ENCODE data around the gene FARS2. TPM values are rescaled to one million over a fixed set of nuclear protein-coding genes. Genes with fewer than 3 reads are reported as not detected.

FARS2 gene
- total RNA-seq, 4 donors from 2014 or later, result 2.6 to 21.9 (median 15.0) TPM

- Histone ChIP-seq H3K4me3 (no peak overlapping the region), H3K27me3 (no peaks in the 10 kb centered on the region), H3K9me3 (no peaks in the 10 kb centered on the region), H3K27ac (no peak overlapping the region), H3K36me3 (no peaks in the 10 kb centered on the region), H3K4me1 (peaks cover 3 to 17% (median 6%) of the 10 kb centered on the region in 4 donors)
- intact Hi-C loops (cut with DNase I; ENCODE audit: low total_unique reads) (no loop called here), in situ Hi-C loops (cut with MboI; ENCODE audit: low pct_ligation_motif_present in 1 of 4, low pct_unique_long_range_greater_than_20kb in 1 of 4, low sequenced_read_pairs in 3 of 4) (no loop called here)
- 62 to 73% methylated on average over 1 of the region's 1 CpG for WGBS, 2 donors (ENCODE audit: low coverage in 1 of 2)
- TF ChIP-seq EP300 (IDR thresholded peaks at IDR 0.05; ENCODE audit: low read depth), result no peak
- no peak for TF ChIP-seq POLR2AphosphoS5 (IDR thresholded peaks at IDR 0.05)
- TF ChIP-seq POLR2A (IDR thresholded peaks at IDR 0.05), result no peak
- no peak for TF ChIP-seq CTCF (IDR thresholded peaks at IDR 0.05)
- DNase-seq, result no peak
Observed at GRCh38 chr6:5292154-5292553, 30.8 kb downstream of the FARS2 start.

GRCh38 chr6:5293692-5294091 is 32.4 kb downstream of the FARS2 start:
- H3K4me1 ChIP-seq, result peaks cover 0 to 7% (median 5%) of the 10 kb centered on the region in 4 donors
- in situ Hi-C loops (cut with MboI; ENCODE audit: low pct_ligation_motif_present in 1 of 4, low pct_unique_long_range_greater_than_20kb in 1 of 4, low sequenced_read_pairs in 3 of 4), result no loop called here
- WGBS, 2 donors (ENCODE audit: low coverage in 1 of 2), result 68 to 75% methylated on average over 2 of the region's 2 CpGs
- intact Hi-C loops (cut with DNase I; ENCODE audit: low total_unique reads), result no loop called here
- TF ChIP-seq EP300 (IDR thresholded peaks at IDR 0.05; ENCODE audit: low read depth) (no peak), CTCF (IDR thresholded peaks at IDR 0.05) (no peak), POLR2AphosphoS5 (IDR thresholded peaks at IDR 0.05) (no peak), POLR2A (IDR thresholded peaks at IDR 0.05) (no peak)
- no peak for DNase-seq
- H3K9me3 ChIP-seq, result no peaks in the 10 kb centered on the region
- H3K27me3 ChIP-seq, result no peaks in the 10 kb centered on the region
- no peak overlapping the region for H3K27ac ChIP-seq
- no peaks in the 10 kb centered on the region for H3K36me3 ChIP-seq
- no peak overlapping the region for H3K4me3 ChIP-seq

GRCh38 chr6:5294392-5295211 is 33.3 kb downstream of the FARS2 start:
- intact Hi-C loops (cut with DNase I; ENCODE audit: low total_unique reads) (no loop called here), in situ Hi-C loops (cut with MboI; ENCODE audit: low pct_ligation_motif_present in 1 of 4, low pct_unique_long_range_greater_than_20kb in 1 of 4, low sequenced_read_pairs in 3 of 4) (no loop called here)
- no peak for DNase-seq
- H3K4me1 ChIP-seq, result peaks cover 0 to 7% (median 5%) of the 10 kb centered on the region in 4 donors
- no peak overlapping the region for H3K27ac ChIP-seq
- TF ChIP-seq POLR2A (IDR thresholded peaks at IDR 0.05), result no peak
- no peak for TF ChIP-seq EP300 (IDR thresholded peaks at IDR 0.05; ENCODE audit: low read depth)
- TF ChIP-seq CTCF (IDR thresholded peaks at IDR 0.05), result no peak
- TF ChIP-seq POLR2AphosphoS5 (IDR thresholded peaks at IDR 0.05), result no peak
- H3K4me3 ChIP-seq, result no peak overlapping the region
- 78 to 85% methylated on average over 5 to 11 of the region's 11 CpGs for WGBS, 2 donors (ENCODE audit: low coverage in 1 of 2)
- H3K27me3 ChIP-seq, result no peaks in the 10 kb centered on the region
- no peaks in the 10 kb centered on the region for H3K9me3 ChIP-seq
- no peaks in the 10 kb centered on the region for H3K36me3 ChIP-seq

GRCh38 chr6:5295623-5296022 is 34.3 kb downstream of the FARS2 start:
- Histone ChIP-seq H3K27me3 (no peaks in the 10 kb centered on the region), H3K4me1 (peaks cover 0 to 7% (median 5%) of the 10 kb centered on the region in 4 donors), H3K36me3 (no peaks in the 10 kb centered on the region), H3K9me3 (no peaks in the 10 kb centered on the region), H3K4me3 (no peak overlapping the region), H3K27ac (no peak overlapping the region)
- intact Hi-C loops (cut with DNase I; ENCODE audit: low total_unique reads), result no loop called here
- 62 to 84% methylated on average over 4 to 7 of the region's 7 CpGs for WGBS, 2 donors (ENCODE audit: low coverage in 1 of 2)
- DNase-seq, result no peak
- TF ChIP-seq POLR2A (IDR thresholded peaks at IDR 0.05), result no peak
- TF ChIP-seq CTCF (IDR thresholded peaks at IDR 0.05), result no peak
- TF ChIP-seq EP300 (IDR thresholded peaks at IDR 0.05; ENCODE audit: low read depth), result no peak
- no peak for TF ChIP-seq POLR2AphosphoS5 (IDR thresholded peaks at IDR 0.05)
- in situ Hi-C loops (cut with MboI; ENCODE audit: low pct_ligation_motif_present in 1 of 4, low pct_unique_long_range_greater_than_20kb in 1 of 4, low sequenced_read_pairs in 3 of 4), result no loop called here

Data from transverse colon (tissue), 4 donors.